ENCODE results near the gene IL1RAP.

The IL1RAP gene

GRCh38 chr3:190574473-190574872 lies 60.6 kb downstream of the IL1RAP start:
- Histone ChIP-seq H3K4me3 (ENCODE audit: low read depth, low read length) (no peak overlapping the region), H3K9me3 (ENCODE audit: severe bottlenecking) (no peaks in the 10 kb centered on the region), H3K27me3 (ENCODE audit: insufficient read depth, low read depth, severe bottlenecking) (no peaks in the 10 kb centered on the region), H3K27ac (no peak overlapping the region), H3K36me3 (no peaks in the 10 kb centered on the region)
- no peak for TF ChIP-seq CTCF (IDR thresholded peaks at IDR 0.05; ENCODE audit: low read depth, low read length)
- DNase-seq, result no peak

- no peak overlapping the region for H3K4me3 ChIP-seq (ENCODE audit: low read depth, low read length)
- no peaks in the 10 kb centered on the region for H3K9me3 ChIP-seq (ENCODE audit: severe bottlenecking)
- no peaks in the 10 kb centered on the region for H3K27me3 ChIP-seq (ENCODE audit: insufficient read depth, low read depth, severe bottlenecking)
- no peak for TF ChIP-seq CTCF (IDR thresholded peaks at IDR 0.05; ENCODE audit: low read depth, low read length)
- H3K36me3 ChIP-seq, result no peaks in the 10 kb centered on the region
- no peak for DNase-seq
- H3K27ac ChIP-seq, result no peak overlapping the region
Measured at GRCh38 chr3:190575437-190576185, 61.7 kb downstream of the IL1RAP start.

GRCh38 chr3:190577225-190577624 lies 63.3 kb downstream of the IL1RAP start:
- no peaks in the 10 kb centered on the region for H3K9me3 ChIP-seq (ENCODE audit: severe bottlenecking)
- no peak for DNase-seq
- H3K27me3 ChIP-seq (ENCODE audit: insufficient read depth, low read depth, severe bottlenecking), result no peaks in the 10 kb centered on the region
- no peaks in the 10 kb centered on the region for H3K36me3 ChIP-seq
- H3K4me3 ChIP-seq (ENCODE audit: low read depth, low read length), result no peak overlapping the region
- TF ChIP-seq CTCF (IDR thresholded peaks at IDR 0.05; ENCODE audit: low read depth, low read length), result no peak
- H3K27ac ChIP-seq, result no peak overlapping the region

GRCh38 chr3:190579514-190580137 lies 65.7 kb downstream of the IL1RAP start:
- H3K36me3 ChIP-seq, result no peaks in the 10 kb centered on the region
- H3K27me3 ChIP-seq (ENCODE audit: insufficient read depth, low read depth, severe bottlenecking), result no peaks in the 10 kb centered on the region
- DNase-seq, result no peak
- no peak overlapping the region for H3K27ac ChIP-seq
- no peak for TF ChIP-seq CTCF (IDR thresholded peaks at IDR 0.05; ENCODE audit: low read depth, low read length)
- H3K9me3 ChIP-seq (ENCODE audit: severe bottlenecking), result no peaks in the 10 kb centered on the region
- H3K4me3 ChIP-seq (ENCODE audit: low read depth, low read length), result no peak overlapping the region

- no peaks in the 10 kb centered on the region for H3K27me3 ChIP-seq (ENCODE audit: insufficient read depth, low read depth, severe bottlenecking)
- TF ChIP-seq CTCF (IDR thresholded peaks at IDR 0.05; ENCODE audit: low read depth, low read length), result no peak
- H3K36me3 ChIP-seq, result no peaks in the 10 kb centered on the region
- H3K4me3 ChIP-seq (ENCODE audit: low read depth, low read length), result no peak overlapping the region
- DNase-seq, result no peak
- H3K9me3 ChIP-seq (ENCODE audit: severe bottlenecking), result no peaks in the 10 kb centered on the region
- H3K27ac ChIP-seq, result no peak overlapping the region
Measured at GRCh38 chr3:190580417-190580816, 66.5 kb downstream of the IL1RAP start.
